Erythroblast (primary cell): ENCODE results near the gene CD8B2.
"Not testable (repeated sequence)": the region's sequence is repeated elsewhere in the genome, so short reads cannot be mapped to it uniquely, and the experiment has no call there.

ENCODE experiments used
- GATA1 ChIP-seq: IDR thresholded peaks from 2 replicates; pipeline ENCODE4 v1.6.1; 2011; ENCODE audit warnings: low read depth, mild to moderate bottlenecking, control low read depth, low read length, moderate library complexity
- POLR2A ChIP-seq: IDR thresholded peaks from 2 replicates; pipeline ENCODE4 v1.6.1; 2011; ENCODE audit warnings: mild to moderate bottlenecking, low read length

DNA sequence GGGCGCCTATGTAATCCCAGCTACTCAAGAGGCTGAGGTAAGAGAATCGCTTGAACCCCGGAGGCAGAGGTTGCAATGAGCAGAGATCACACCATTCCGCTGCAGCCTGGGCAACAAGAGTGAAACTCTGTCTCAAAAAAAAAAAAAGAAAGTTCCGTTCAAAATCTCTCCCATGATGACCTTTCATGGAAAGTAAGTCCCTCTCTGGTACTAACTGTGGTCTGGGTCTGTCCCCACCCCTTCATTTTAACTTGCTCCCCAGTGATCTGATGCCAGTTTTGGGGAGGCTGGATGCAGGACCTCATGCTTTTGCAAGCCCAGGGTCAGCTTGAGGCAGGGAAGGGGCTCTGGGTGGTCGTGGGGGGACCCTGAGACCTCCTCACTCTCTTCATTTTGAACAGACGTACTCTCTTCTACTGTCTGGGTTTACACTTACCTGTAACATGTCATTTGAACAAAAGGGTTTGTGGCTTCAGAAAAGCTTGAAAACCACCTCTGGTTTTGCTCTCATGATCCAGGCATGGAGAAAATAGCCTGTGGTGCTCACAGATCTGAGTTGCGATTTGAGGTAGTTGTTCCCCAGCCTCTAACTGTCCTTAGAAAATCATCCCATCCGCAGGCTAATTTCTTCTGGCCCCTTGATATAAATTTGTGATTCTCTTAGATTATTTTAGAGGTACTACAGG is 19.0 kb downstream of the CD8B2 start:
- not testable (repeated sequence) for TF ChIP-seq POLR2A, GATA1
